ENCODE data around the gene CEP57. TPM values are rescaled to one million over a fixed set of nuclear protein-coding genes. Genes with fewer than 3 reads are reported as not detected.

CEP57 gene
- total and polyA plus RNA-seq, 11 donors: 8.7 to 31.7 (median 21.3) TPM

- ATAC-seq (no peak), DNase-seq (no peak)
- WGBS, 4 donors: 89 to 92% (median 91%) methylated on average over 4 of the region's 4 CpGs
- no peak overlapping the region for H3K4me3 ChIP-seq
- TF ChIP-seq, protein P1, sequence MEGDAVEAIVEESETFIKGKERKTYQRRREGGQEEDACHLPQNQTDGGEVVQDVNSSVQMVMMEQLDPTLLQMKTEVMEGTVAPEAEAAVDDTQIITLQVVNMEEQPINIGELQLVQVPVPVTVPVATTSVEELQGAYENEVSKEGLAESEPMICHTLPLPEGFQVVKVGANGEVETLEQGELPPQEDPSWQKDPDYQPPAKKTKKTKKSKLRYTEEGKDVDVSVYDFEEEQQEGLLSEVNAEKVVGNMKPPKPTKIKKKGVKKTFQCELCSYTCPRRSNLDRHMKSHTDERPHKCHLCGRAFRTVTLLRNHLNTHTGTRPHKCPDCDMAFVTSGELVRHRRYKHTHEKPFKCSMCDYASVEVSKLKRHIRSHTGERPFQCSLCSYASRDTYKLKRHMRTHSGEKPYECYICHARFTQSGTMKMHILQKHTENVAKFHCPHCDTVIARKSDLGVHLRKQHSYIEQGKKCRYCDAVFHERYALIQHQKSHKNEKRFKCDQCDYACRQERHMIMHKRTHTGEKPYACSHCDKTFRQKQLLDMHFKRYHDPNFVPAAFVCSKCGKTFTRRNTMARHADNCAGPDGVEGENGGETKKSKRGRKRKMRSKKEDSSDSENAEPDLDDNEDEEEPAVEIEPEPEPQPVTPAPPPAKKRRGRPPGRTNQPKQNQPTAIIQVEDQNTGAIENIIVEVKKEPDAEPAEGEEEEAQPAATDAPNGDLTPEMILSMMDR (IDR thresholded peaks at IDR 0.05): no peak
- TF ChIP-seq POLR2A (IDR thresholded peaks at IDR 0.05): no peak
- intact Hi-C loops (cut with DNase I): no loop called here
- no peaks in the 10 kb centered on the region for H3K27me3 ChIP-seq
- no peak overlapping the region for H3K27ac ChIP-seq
- H3K4me1 ChIP-seq: no peaks in the 10 kb centered on the region
- no peaks in the 10 kb centered on the region for H3K9me3 ChIP-seq
- peaks cover 0 to 83% (median 64%) of the 10 kb centered on the region in 9 donors for H3K36me3 ChIP-seq
These were observed 37.4 kb downstream of the CEP57 start for GRCh38 chr11:95827696-95828095.

DNA sequence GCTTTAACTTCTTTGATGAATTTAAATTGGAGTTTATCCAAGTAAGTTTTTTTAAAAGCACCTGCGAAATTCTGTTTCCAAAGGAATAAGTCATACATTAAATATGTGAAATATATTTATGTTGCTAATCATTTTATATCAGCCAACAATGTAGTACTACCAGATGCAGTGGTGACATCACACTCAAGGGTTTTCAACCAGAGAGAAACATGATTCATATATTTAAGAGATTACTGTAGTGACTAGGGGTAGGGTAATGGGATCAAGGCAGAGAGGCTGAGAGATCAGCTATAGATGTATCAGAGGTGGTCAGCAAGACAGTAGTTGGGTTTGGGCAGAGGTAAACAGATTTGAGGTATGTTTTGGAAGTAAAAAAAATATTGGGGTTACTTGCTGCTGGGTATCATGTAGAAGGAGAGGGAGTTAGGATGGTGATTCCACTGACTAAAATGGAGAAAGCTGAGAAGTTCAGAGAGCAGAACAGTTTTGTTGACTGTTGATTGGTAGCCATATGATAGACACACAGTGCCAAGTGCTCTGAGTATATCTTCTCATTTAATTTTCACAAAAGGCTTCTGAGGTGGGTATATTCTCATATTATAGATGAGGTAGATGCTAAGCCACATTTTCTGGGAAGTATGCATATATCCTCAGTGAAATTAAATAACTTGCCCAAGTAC, 39.4 kb downstream of the CEP57 start:
- no peak for TF ChIP-seq POLR2A (IDR thresholded peaks at IDR 0.05)
- TF ChIP-seq, protein P1 (IDR thresholded peaks at IDR 0.05): no peak
- intact Hi-C loops (cut with DNase I): loop anchor here in 9 of 10 donors (10.0 kb wide), 6 partner anchors 95 to 595 kb away; partner anchors contain the start of genes JRKL (in 3 of the 9), MAML2 (in 1 of the 9) and MTMR2 (in 1 of the 9)
- Histone ChIP-seq H3K4me1 (no peaks in the 10 kb centered on the region), H3K27me3 (no peaks in the 10 kb centered on the region), H3K36me3 (peaks cover 0 to 87% (median 68%) of the 10 kb centered on the region in 9 donors), H3K4me3 (no peak overlapping the region), H3K27ac (no peak overlapping the region), H3K9me3 (no peaks in the 10 kb centered on the region)
- WGBS, 4 donors: 93 to 98% (median 96%) methylated on average over 1 of the region's 1 CpG
- DNase-seq: no peak
- no peak for ATAC-seq

DNA sequence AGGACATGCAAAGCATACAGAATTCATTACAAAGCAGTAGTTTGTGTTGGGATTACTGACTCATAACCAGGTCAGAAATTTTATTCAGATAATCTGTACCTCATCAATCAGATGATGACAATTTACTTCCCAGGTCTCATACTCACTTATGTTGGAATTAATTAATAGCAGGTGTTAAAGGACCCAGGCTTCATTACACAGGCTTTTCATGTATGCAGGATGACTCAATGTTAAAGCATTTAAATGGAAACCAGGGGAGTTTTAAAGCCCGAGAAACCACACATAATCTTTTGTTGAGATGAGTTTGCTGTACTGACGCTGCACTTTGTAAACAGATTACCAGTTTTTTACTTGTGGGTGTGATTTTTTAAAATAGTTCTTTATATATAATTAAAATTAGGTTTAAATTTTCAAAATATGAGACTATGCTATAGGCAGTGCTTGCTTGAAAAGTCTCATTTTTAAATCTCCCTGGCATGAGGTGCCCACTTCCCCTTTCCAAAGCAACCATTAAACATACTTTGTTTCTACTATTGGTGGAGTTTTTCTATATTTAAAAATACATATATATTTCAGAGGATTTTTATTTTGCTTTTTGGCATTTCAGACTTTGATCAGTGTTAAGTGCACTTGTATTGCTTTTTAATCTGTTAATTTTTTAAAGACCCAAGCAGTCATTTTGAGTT, 41.0 kb downstream of the CEP57 start:
- no peak overlapping the region for H3K4me3 ChIP-seq
- 86 to 96% (median 90%) methylated on average over 2 of the region's 2 CpGs for WGBS, 4 donors
- H3K4me1 ChIP-seq: peaks cover 0 to 7% (median 0%) of the 10 kb centered on the region in 12 donors
- H3K27me3 ChIP-seq: no peaks in the 10 kb centered on the region
- H3K9me3 ChIP-seq: no peaks in the 10 kb centered on the region
- intact Hi-C loops (cut with DNase I): loop anchor here in 9 of 10 donors (10.0 kb wide), 6 partner anchors 93 to 593 kb away; partner anchors contain the start of genes JRKL (in 3 of the 9), MAML2 (in 1 of the 9) and MTMR2 (in 1 of the 9)
- no peak overlapping the region for H3K27ac ChIP-seq
- no peak for DNase-seq
- TF ChIP-seq, protein P1 (IDR thresholded peaks at IDR 0.05): no peak
- no peak for ATAC-seq
- H3K36me3 ChIP-seq: peaks cover 0 to 95% (median 80%) of the 10 kb centered on the region in 9 donors

DNA sequence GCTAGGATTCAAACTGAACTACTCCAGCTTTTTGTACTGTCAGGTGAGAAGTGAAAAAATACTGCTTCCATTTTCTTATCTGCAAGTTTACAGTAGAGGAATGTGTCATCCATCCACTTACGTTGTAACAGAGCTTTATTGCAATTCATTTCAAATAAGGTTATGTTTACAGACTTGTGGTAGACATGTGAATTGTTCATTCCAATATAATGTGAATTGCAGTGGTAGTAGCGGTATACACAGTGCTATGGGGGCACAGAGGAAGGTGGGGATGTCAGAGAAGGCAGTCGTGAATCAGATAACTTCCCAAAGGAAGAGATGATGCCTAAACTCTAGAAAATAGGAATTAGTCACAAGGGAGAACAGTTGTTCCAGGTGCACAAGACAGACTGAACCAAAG, 42.5 kb downstream of the CEP57 start:
- intact Hi-C loops (cut with DNase I): loop anchor here in 9 of 10 donors (10.0 kb wide), 6 partner anchors 92 to 592 kb away; partner anchors contain the start of genes JRKL (in 3 of the 9), MAML2 (in 1 of the 9) and MTMR2 (in 1 of the 9)
- DNase-seq (no peak), ATAC-seq (no peak)
- H3K36me3 ChIP-seq: peaks cover 0 to 99% (median 78%) of the 10 kb centered on the region in 9 donors
- no peaks in the 10 kb centered on the region for H3K27me3 ChIP-seq
- WGBS, 4 donors: 70 to 78% (median 73%) methylated on average over 3 of the region's 3 CpGs
- H3K27ac ChIP-seq: no peak overlapping the region
- TF ChIP-seq, protein P1 (IDR thresholded peaks at IDR 0.05): no peak
- TF ChIP-seq POLR2A (IDR thresholded peaks at IDR 0.05): no peak
- no peaks in the 10 kb centered on the region for H3K9me3 ChIP-seq
- no peak overlapping the region for H3K4me3 ChIP-seq
- peaks cover 0 to 11% (median 0%) of the 10 kb centered on the region in 12 donors for H3K4me1 ChIP-seq

All from heart left ventricle (tissue), 16 donors.